GM18909 (cell line): ENCODE data around the gene FOXL1.

Source experiments
- ATAC-seq: cut with Tn5 transposase; IDR thresholded peaks from one replicate; pipeline ENCODE4 v1.9.1; 2021; ENCODE audit warnings: mild to moderate bottlenecking; ENCODE audit not compliant: unreplicated experiment, poor library complexity

The FOXL1 gene

DNA sequence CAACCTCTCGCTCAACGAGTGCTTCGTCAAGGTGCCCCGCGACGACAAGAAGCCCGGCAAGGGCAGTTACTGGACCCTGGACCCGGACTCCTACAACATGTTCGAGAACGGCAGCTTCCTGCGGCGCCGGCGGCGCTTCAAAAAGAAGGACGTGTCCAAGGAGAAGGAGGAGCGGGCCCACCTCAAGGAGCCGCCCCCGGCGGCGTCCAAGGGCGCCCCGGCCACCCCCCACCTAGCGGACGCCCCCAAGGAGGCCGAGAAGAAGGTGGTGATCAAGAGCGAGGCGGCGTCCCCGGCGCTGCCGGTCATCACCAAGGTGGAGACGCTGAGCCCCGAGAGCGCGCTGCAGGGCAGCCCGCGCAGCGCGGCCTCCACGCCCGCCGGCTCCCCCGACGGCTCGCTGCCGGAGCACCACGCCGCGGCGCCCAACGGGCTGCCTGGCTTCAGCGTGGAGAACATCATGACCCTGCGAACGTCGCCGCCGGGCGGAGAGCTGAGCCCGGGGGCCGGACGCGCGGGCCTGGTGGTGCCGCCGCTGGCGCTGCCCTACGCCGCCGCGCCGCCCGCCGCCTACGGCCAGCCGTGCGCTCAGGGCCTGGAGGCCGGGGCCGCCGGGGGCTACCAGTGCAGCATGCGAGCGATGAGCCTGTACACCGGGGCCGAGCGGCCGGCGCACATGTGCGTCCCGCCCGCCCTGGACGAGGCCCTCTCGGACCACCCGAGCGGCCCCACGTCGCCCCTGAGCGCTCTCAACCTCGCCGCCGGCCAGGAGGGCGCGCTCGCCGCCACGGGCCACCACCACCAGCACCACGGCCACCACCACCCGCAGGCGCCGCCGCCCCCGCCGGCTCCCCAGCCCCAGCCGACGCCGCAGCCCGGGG lies 10.4 kb upstream of the FOXL1 start:
- ATAC-seq: no peak

DNA sequence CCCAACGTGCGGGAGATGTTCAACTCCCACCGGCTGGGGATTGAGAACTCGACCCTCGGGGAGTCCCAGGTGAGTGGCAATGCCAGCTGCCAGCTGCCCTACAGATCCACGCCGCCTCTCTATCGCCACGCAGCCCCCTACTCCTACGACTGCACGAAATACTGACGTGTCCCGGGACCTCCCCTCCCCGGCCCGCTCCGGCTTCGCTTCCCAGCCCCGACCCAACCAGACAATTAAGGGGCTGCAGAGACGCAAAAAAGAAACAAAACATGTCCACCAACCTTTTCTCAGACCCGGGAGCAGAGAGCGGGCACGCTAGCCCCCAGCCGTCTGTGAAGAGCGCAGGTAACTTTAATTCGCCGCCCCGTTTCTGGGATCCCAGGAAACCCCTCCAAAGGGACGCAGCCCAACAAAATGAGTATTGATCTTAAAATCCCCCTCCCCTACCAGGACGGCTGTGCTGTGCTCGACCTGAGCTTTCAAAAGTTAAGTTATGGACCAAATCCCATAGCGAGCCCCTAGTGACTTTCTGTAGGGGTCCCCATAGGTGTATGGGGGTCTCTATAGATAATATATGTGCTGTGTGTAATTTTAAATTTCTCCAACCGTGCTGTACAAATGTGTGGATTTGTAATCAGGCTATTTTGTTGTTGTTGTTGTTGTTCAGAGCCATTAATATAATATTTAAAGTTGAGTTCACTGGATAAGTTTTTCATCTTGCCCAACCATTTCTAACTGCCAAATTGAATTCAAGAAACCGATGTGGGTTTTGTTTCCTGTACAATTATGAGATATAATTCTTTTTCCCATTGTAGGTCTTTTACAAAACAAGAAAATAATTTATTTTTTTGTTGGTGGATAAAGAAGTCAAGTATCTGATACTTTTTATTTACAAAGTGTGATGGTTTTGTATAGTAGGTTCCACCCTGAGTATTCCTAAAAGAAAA lies 9.4 kb upstream of the FOXL1 start:
- ATAC-seq: no peak

DNA sequence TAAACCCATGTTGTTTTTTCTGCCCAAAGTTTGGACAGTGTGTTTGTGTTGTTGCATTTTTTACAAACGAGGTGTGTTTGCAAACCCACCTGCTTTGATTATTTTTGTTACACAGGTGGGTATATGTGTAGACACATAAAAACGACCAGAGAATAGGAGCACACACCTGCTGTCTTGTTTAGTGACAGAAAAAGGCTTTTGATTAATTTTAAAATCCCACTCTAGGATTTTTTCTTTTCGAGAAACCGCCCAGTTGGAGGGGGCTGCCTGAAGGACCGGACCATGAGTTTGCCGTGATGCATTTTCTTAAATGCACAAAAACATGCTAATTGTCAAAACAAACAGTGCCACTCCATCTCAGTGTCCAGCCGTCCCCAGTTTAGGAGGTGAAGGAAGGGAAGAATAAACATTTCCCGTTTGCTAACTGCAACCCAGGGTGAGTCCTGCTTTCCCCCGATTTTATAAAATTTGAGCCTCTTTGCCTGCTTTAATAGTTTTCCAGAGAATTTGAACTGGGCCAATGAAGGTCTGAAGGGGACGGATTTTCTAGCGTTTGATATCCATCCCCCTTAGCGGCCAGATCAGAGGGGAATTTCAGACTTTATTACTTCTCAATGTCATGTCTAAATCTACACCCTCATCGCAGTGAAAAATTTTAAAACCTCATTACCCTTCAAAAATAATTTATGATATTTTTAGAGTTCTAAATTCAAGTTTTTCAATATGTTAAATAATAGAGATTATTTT lies 8.5 kb upstream of the FOXL1 start:
- no peak for ATAC-seq

DNA sequence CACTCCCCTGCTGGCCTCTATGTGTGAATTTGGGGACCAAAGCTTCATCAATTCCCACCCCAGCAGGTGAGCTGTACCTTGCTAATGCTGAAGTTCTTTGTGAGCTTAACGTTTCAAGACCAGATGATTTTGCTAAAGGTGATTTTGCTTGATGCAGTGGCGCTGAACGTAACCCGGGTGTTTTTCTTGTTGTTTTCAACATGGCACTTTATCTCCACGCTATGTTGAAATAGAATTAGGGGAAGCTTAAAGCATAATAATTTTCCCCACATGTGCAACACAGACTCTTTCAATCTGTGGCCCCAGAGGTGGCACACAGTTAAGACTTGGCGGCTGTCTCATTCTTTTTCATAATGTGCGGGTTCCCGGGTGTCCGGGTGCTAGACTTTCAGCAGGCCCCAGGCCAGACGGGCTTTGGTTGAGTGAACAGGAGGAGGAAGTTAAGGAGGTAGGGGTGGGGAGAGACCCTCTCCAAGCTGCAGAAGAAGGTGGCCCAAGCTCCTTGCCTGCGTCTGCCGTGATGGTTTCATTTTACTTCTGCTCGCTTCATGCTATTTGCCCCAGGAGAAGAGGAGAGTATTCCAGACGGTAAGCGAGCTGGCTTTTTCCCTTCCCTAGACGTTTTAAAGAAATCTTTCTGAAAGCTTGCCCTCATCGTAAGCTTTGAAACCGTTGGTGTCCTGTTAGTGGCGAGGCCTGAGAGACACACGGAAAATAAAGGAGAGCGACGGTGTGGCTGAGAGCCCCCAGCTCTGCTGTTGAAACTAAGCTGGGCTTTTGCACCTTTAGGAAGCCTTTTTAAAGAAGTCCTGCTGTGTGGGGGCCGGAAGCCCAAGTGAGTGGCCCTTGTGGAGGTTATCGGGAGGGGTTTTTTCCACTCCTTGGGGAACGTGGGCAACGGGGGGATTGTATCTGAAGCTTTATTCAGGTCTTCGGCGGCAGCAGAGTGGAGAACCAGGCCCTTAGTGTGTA lies 7.5 kb upstream of the FOXL1 start:
- ATAC-seq: no peak

DNA sequence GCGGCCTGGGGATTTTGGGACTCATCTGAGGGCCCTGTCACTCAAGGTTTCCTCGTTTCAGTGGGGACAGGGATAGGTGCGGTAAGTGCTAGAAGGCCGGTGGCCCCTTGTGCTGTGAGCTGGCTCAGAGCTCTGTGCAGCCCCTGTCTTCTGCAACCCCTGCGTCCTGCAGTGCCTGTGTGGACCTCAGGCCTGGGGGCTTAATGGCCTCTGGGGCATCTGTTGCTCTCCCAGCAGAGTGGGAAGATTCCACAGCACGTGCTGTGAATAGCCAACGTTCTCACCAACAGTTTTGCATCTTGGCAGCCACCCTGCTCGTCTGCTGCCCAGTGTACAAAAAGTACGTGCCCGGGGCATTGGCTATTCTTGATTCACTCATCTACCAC lies 6.8 kb upstream of the FOXL1 start:
- no peak for ATAC-seq

DNA sequence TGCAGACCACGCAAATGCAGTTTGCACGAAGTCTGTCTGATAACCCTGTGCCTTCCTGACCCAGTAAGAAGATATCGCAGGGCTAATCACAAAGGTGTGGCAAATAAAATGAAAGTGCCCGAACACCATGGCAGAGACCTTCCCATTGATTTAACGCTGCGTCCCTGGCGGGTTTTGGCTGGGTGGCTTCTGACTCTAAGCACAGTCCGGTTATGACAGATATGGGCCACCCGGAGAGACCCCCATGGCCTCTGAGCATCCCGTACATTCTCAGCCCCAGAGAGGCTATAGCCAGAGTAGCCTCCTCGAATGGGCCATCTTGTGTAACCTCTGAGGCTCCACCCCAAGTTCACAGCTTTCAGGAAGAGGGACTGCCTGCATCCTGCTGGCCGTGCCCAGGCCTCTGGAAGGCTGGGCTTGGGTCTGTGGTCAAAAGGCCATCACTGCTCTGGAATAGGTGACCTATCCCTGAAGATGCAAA lies 6.3 kb upstream of the FOXL1 start:
- ATAC-seq: no peak

DNA sequence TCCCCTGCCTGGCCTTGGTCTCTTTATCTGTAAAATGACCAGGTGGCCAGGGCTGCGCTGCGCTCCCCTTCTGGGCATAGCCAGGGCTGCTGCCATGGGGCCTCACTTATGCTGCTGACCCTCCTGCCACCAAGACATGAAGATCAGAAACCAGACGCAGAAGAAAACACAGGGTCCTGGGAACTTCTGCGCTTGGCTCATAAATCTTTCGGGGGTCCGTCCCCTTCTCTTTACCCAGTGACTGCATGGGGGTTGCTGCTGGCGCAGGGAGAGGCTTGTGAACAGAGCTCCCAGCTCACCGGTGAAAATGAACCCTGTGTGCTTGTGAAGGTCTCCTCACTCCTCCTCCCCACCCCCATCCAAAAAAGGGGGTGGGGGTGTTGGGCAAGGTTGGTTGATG lies 5.7 kb upstream of the FOXL1 start:
- no peak for ATAC-seq

DNA sequence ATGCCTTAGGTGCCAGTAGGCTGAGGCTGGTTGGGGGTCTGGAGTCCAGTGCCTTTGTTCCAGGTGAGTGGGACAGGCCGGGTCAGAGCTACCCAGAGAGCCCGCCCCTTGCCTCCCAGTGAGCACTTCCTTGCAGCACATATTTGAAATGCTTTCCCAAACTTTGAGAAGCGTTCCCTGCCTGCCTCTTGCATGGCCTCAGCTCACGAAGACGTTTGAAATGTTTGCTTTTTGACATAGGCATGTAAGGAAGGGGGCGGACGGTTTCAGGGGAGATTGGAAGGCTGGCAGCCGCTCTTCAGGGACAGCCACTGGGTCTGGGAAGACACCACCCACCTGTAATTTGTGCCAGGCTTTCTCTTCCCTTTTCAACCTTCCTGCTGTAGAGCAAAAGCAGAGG lies 5.1 kb upstream of the FOXL1 start:
- no peak for ATAC-seq

DNA sequence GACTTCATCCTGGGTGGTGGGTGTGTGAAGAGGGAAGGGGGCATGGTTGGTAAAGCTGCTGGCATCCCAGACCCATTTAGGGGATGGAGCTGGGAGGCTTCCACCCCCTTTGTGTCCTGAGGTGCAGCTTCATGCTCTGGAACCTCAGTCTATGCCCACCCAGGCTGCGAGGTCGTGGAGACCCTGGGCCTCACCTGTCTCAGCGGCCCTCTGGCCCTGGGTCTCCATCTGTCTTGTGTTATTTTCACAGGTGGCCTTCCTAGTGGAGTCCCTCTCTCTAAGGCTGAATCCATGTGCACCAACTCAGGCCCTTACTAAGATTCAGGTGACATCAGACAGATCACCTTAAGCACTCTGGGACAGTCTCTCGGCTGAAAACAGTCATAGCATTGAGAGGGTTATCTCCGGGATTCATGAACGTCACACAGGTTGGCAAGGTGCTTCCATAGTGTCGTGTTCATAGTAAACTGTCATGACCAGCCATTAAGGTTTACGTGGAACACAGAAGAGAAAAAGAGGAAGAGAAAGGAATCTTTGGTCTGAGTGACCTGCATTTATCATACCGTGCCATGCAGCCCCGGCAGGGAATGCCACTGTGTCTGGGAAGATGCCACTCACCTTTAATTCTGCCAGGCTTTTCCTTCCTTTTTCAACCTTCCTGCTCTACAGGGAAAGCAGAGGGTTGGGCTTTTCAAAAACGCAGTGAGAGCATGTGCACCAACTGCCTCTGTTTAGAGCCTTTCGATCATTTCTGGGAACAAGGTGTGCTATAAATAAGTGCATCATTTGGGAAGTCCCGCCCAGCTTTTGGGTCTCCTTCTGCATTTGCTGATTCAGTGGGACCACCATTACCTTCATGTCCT lies 4.5 kb upstream of the FOXL1 start:
- no peak for ATAC-seq

DNA sequence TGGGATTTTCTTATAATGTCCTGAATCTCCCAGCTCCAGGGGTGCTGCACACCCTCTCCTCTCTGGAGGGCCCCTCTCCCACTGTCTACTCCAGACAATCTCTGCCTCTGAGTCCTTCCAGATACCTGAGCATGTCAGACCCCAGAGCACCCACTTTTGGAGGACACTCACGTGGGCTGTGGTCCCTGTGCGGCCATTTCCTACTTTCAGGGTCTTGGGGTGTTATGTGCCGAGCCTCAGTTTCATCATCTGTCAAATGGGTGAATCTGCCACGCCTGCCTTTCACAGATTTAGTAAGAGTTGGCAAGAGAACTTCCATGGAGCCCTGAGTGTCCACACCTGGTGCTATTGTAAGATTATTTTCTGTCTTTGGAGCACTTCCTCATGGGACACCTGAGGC lies 3.7 kb upstream of the FOXL1 start:
- ATAC-seq: no peak

DNA sequence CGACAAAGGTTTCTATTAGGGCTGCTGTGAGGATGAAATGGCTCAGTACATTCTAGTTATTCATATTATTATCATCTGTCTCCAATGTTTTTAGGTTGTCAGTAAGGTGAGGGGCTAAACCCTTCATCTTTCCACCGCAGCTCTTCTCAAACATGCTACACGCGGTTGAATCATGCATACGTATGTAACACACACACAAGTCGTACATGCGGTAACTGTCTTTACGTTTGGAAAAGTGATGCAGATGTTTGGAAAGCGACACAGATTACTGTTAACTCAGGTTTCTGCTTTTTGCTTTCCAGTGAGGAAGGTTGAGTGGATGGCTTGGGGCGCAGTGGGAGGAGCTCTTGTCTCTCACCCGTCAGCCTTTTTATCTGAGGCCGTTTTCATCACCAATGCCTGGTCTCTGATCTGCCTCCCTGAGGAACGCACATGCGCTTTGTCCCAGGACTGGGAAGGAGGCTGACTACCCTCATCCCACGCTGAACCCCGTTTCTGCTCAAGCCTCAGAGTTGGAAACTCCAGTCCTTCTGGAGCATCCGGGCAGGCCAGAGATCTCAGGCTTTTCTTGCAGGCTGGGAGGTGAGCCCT lies 3.2 kb upstream of the FOXL1 start:
- no peak for ATAC-seq

DNA sequence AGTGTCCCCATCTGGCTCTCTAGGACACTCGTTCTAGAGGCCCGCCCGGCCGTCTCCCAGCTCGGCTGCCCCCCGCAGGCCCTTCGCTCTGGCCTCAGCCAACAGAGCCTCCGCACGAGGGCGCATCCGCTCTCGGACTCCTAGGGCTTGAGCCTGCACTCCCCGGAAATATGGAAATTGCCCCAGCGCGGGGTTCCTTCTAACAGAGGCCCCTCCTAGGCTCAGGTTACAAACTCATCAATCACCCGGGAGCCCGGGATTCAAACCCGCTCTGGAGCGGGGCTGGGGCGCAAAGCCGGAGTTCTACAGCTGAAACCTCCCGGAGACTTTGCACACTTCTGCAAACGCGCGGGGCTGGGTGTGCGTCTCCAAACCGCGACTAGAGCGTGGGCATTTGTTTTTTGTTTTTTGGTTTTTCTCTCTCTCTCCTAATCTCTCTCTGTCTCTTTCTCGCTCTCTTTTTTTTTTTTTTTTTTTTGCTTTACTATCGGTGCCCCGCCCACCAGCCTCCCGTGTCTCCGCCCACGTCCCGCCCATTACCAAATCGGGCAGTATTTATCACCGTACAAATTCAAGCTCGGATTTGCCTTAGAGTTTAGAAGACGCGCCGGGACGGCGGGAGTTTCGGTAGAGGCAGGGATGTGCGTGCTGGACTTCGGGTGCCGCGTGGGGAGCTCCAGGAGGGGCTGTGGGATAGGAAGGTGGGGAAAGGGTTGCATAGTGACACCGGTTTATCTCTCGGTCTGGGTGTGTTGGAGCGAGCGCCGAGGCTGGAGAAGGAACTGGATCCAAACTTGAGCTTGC lies 2.4 kb upstream of the FOXL1 start:
- ATAC-seq: no peak

DNA sequence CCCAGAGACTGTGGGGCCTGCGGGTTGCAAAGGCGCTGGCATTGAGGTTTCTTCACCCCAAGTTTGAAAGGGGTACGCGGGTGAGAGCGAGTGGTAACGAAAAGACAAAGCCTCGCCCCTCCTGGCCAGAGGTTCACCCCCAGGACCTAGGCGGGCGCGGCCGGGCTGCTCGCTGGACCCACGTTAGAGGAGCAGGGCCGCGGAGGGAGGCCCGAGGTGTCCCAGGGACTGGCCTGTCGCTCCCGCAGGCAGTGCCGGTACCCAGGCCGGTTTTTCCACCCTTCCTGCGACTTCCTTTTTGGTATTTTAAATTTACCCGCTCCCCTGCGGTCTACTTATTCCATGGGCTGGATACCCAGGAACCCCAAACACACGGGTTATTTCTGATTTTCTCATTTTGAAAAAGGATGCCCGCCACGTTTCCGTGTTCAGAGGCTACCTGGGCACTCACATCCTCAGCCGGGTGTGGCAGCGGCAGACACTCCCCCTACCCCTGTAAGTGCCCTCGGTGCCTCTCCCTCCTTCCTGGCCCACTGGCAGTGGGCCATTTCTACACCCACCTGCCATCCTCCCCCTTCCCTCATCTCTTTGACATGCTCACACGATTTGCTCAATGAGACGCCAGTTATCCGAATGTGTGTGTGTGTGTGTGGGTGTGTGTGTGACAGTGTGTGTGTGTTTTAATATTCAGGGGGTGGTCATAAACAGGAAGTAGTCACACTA lies 1.6 kb upstream of the FOXL1 start:
- ATAC-seq: no peak

DNA sequence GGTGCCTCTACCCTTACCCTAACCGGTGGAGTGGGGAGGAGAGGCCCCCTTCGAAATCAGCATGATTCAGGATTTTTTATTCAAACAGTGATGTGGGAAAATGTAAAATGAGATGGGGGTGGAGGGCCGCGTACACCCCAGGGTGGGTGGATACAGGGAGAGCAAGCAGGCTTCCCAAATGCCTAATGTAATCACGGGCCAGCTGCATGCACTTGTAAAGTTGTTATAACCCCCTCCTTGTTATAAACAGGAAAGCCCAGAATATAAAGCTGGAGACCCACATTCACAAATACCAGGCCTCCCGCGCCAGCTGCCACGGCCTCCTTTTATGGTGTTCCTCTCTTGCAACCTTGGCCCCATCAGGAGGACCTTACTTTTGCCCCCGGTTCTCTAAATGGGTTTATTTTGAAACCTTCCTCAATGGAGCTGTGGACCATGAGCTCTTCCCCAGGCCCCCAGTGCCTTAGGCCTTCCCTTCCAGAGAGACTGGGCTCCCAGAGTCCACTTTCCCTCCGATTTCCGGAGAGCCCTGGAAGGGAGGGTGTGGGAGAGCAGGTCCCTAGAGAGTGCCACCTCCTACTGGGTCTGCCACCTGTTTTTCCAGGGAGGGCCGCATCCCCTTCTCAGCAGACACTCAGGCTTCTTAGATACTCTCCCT lies 906 bp upstream of the FOXL1 start:
- ATAC-seq: no peak

DNA sequence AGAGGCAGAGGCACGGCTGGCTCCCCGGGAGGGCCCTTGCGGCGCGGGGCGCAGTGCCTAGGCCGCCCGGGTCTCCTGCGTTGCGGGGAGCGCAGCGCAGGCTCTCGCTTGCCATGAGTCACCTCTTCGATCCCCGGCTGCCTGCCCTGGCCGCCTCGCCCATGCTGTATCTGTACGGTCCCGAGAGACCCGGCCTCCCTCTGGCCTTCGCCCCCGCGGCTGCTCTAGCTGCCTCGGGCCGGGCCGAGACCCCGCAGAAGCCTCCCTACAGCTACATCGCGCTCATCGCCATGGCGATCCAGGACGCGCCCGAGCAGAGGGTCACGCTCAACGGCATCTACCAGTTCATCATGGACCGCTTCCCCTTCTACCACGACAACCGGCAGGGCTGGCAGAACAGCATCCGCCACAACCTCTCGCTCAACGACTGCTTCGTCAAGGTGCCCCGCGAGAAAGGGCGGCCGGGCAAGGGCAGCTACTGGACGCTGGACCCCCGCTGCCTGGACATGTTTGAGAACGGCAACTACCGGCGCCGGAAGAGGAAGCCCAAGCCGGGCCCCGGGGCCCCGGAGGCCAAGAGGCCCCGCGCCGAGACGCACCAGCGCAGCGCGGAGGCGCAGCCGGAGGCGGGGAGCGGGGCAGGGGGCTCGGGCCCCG lies 390 bp downstream of the FOXL1 start:
- no peak for ATAC-seq
